ENCODE data around the gene ADGRF3. TPM values are rescaled to one million over a fixed set of nuclear protein-coding genes. Genes with fewer than 3 reads are reported as not detected.

The ADGRF3 gene
- total and polyA plus RNA-seq, 2 of the 8 experiments (the other 6 are each of a cell fraction or from before 2014, with no cell fraction given): 0.54 to 0.69 TPM

DNA sequence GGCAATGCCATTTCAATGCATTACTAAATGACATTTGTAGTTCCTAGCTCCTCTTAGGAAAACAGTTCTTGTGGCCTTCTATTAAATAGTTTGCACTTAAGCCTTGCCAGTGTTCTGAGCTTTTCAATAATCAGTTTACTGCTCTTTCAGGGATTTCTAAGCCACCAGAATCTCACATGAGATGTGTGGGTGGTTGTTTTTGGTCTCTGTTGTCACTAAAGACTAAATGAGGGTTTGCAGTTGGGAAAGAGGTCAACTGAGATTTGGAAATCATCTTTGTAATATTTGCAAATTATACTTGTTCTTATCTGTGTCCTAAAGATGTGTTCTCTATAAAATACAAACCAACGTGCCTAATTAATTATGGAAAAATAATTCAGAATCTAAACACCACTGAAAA is 56.6 kb downstream of the ADGRF3 start (continued):
- TF ChIP-seq FOSL1 (IDR thresholded peaks at IDR 0.05; ENCODE audit: insufficient read depth, low read depth, low read length): no peak
- TF ChIP-seq KDM5A (IDR thresholded peaks at IDR 0.05; ENCODE audit: low read length): no peak
- no peak for TF ChIP-seq JUND (IDR thresholded peaks at IDR 0.05; ENCODE audit: low read length)
